HCT116 (cell line): ENCODE data around the gene LIX1. TPM values are rescaled to one million over a fixed set of nuclear protein-coding genes. Genes with fewer than 3 reads are reported as not detected.

Experiments used
- ATAC-seq: fragments of 200-7000 bp; cut with Tn5 transposase; 2 replicates; pipeline ENCODE4 v1.9.1; 2020; ENCODE audit warnings: mild to moderate bottlenecking, moderate library complexity
- BruUV-seq: library from RNA; stranded (reverse); fragments of 400-500 nt; replicated peaks from 2 replicates; lab custom pipeline; 2021; lab: Mats Ljungman, UMichigan
- CTCF ChIA-PET: fragments of 300-600 bp; sonication (Branson Sonifier 250); formaldehyde crosslinking; loops from one replicate; lab custom pipeline; 2021; ENCODE audit warnings: antibody characterized with exemption; lab: Charles Lee
- POLR2A ChIA-PET: fragments of 300-600, 350-600 bp; sonication (Branson Sonifier 250); formaldehyde crosslinking; loops from one replicate; lab custom pipeline; 2021; ENCODE audit warnings: antibody characterized with exemption; lab: Charles Lee
- RAD21 ChIA-PET, 2 experiments: fragments of 300-600 bp; sonication (Branson Sonifier 250); formaldehyde crosslinking; loops; one replicate each; lab custom pipeline; 2023; ENCODE audit warnings: low total read pairs in 2 of 2; ENCODE audit not compliant: uncharacterized antibody in 2 of 2, unreplicated experiment in 2 of 2, low non-redundant PET in 1 of 2; lab: Charles Lee
- DNase-seq: peaks from one replicate; pipeline ENCODE4 v3.0.0-alpha.2; 2010; ENCODE audit warnings: low read depth, low spot score
- H2AFZ ChIP-seq: fragments of 200-600 bp; shearing (Covaris generic), sonication (generic); 2 replicates; pipeline ENCODE4 v1.6.1; 2017; ENCODE audit warnings: low read depth, mixed run types, mixed read lengths, antibody characterized with exemption, low read length; ENCODE audit not compliant: poor library complexity, severe bottlenecking
- H3K27ac ChIP-seq: 2 replicates; pipeline ENCODE4 v1.5.1; 2012; ENCODE audit warnings: low read depth, low read length
- H3K27me3 ChIP-seq: fragments of 200-600 bp; sonication (generic); 2 replicates; pipeline ENCODE4 v1.6.1; 2016; ENCODE audit warnings: mixed run types, low read length, mixed read lengths; ENCODE audit not compliant: insufficient read depth
- H3K36me3 ChIP-seq, 2 experiments: fragments of 200-500 bp in 1 of 2; fragments of 200-600 bp in 1 of 2; sonication (Bioruptor generic) in 1 of 2; sonication (generic) in 1 of 2; 2 replicates each; pipeline versions ENCODE4 v1.5.1 to v1.6.1; 2014 to 2016; ENCODE audit warnings: low read length in 2 of 2, inconsistent platforms in 1 of 2, mixed read lengths in 1 of 2, mixed run types in 1 of 2; ENCODE audit not compliant: insufficient read depth in 2 of 2, control insufficient read depth in 1 of 2
- H3K4me1 ChIP-seq, 2 experiments: fragments of 200-600 bp in 1 of 2; sonication (generic) in 1 of 2; 2 replicates each; pipeline versions ENCODE4 v1.5.1 to v1.6.1; 2012 to 2017; ENCODE audit warnings: low read length in 2 of 2, inconsistent platforms in 1 of 2, mild to moderate bottlenecking in 1 of 2, mixed read lengths in 1 of 2, mixed run types in 1 of 2, moderate library complexity in 1 of 2; ENCODE audit not compliant: insufficient read depth in 2 of 2, control insufficient read depth in 1 of 2
- H3K4me2 ChIP-seq: fragments of 200-600 bp; sonication (generic); 2 replicates; pipeline ENCODE4 v1.6.1; 2017; ENCODE audit warnings: mixed run types, low read length, mixed read lengths
- H3K4me3 ChIP-seq, 2 experiments: fragments of 200-600 bp in 1 of 2; sonication (generic) in 1 of 2; replicated peaks in 1 of 2; 2 replicates each; pipeline ENCODE4 v1.5.1; 2011 to 2016; ENCODE audit warnings: low read length in 2 of 2, control low read depth in 1 of 2, low read depth in 1 of 2, mild to moderate bottlenecking in 1 of 2, mixed read lengths in 1 of 2, mixed run types in 1 of 2
- H3K79me2 ChIP-seq: fragments of 200-600 bp; sonication (generic); 2 replicates; pipeline ENCODE4 v1.6.1; 2017; ENCODE audit warnings: mild to moderate bottlenecking, mixed run types, low read length, moderate library complexity, mixed read lengths; ENCODE audit not compliant: insufficient read depth
- H3K9ac ChIP-seq: fragments of 200-600 bp; sonication (generic); 2 replicates; pipeline ENCODE4 v1.6.1; 2016; ENCODE audit warnings: low read length, mixed read lengths
- H3K9me2 ChIP-seq: fragments of 200-600 bp; sonication (generic), shearing (Covaris generic); 2 replicates; pipeline ENCODE4 v1.6.1; 2017; ENCODE audit warnings: mixed run types, mild to moderate bottlenecking, moderate library complexity; ENCODE audit not compliant: insufficient read depth
- H3K9me3 ChIP-seq, 2 experiments: fragments of 200-500 bp in 1 of 2; fragments of 200-600 bp in 1 of 2; sonication (Bioruptor generic) in 1 of 2; sonication (generic) in 1 of 2; 2 replicates each; pipeline ENCODE4 v1.6.1; 2014 to 2017; ENCODE audit warnings: low read length in 2 of 2, mixed read lengths in 2 of 2, inconsistent platforms in 1 of 2, low read depth in 1 of 2, mild to moderate bottlenecking in 1 of 2, mixed run types in 1 of 2, moderate library complexity in 1 of 2; ENCODE audit not compliant: control insufficient read depth in 1 of 2, insufficient read depth in 1 of 2
- H4K20me1 ChIP-seq: fragments of 200-600 bp; sonication (generic), shearing (Covaris generic); 2 replicates; pipeline ENCODE4 v1.6.1; 2017; ENCODE audit warnings: mixed run types, mild to moderate bottlenecking, moderate library complexity; ENCODE audit not compliant: insufficient read depth
- ATF3 ChIP-seq: IDR thresholded peaks from 2 replicates; pipeline ENCODE4 v1.6.1; 2012
- ELF1 ChIP-seq: IDR thresholded peaks from 2 replicates; pipeline ENCODE4 v1.6.1; 2012; ENCODE audit warnings: low read depth, borderline replicate concordance
- FOSL1 ChIP-seq: IDR thresholded peaks from 2 replicates; pipeline ENCODE4 v1.6.1; 2012; ENCODE audit warnings: low read depth
- REST ChIP-seq: IDR thresholded peaks from 2 replicates; pipeline ENCODE4 v1.6.1; 2012; ENCODE audit warnings: low read depth
- TCF7L2 ChIP-seq: IDR thresholded peaks from 2 replicates; pipeline ENCODE4 v1.7.0; 2011; ENCODE audit warnings: borderline replicate concordance, inconsistent platforms; ENCODE audit not compliant: insufficient read depth, insufficient read length; ENCODE audit errors: extremely low read depth
- ZBTB33 ChIP-seq: IDR thresholded peaks from 2 replicates; pipeline ENCODE4 v1.6.1; 2011; ENCODE audit warnings: mild to moderate bottlenecking, low read length, moderate library complexity; ENCODE audit not compliant: insufficient replicate concordance; ENCODE audit errors: extremely low read depth
- ZFX ChIP-seq: fragments of 450-650 bp; IDR thresholded peaks from 2 replicates; pipeline ENCODE4 v1.6.1; 2017
- ZNF274 ChIP-seq: fragments of 200-500 bp; sonication (Bioruptor generic); IDR thresholded peaks from 2 replicates; pipeline ENCODE4 v1.6.1; 2014; ENCODE audit warnings: mild to moderate bottlenecking, low read depth, low read length, inconsistent platforms
- intact Hi-C: fragments of 100-400 bp; cut with micrococcal nuclease; formaldehyde crosslinking; loops from 2 replicates; pipeline ENCODE4 v1.10.0; 2022
- total RNA-seq: library from RNA; stranded (reverse); gene quantifications from one replicate; pipeline ENCODE4 v1.2.1, GENCODE V29; 2021; ENCODE audit not compliant: unreplicated experiment

Gene LIX1
- total RNA-seq, 1 experiment from 2014 or later, result not detected

GRCh38 chr5:97076098-97076497, 66.3 kb downstream of the LIX1 start:
- TF ChIP-seq ATF3 (no peak), ZBTB33 (no peak), ELF1 (no peak), ZFX (no peak), REST (no peak), TCF7L2 (no peak), ZNF274 (no peak), FOSL1 (no peak)
- RAD21 ChIA-PET, result no interaction called here
- Histone ChIP-seq H3K4me1 (no peaks in the 10 kb centered on the region), H3K27ac (no peak overlapping the region), H3K9me3 (no peaks in the 10 kb centered on the region), H3K4me2 (no peak overlapping the region), H3K79me2 (no peaks in the 10 kb centered on the region), H3K9me2 (no peaks in the 10 kb centered on the region), H2AFZ (no peak overlapping the region), H3K4me3 (no peak overlapping the region), H3K27me3 (no peaks in the 10 kb centered on the region), H4K20me1 (no peaks in the 10 kb centered on the region), H3K9ac (no peak overlapping the region), H3K36me3 (no peaks in the 10 kb centered on the region)
- CTCF ChIA-PET, result no interaction called here
- POLR2A ChIA-PET, result no interaction called here
- BruUV-seq, result no TSS peak
- intact Hi-C loops, result no loop called here
- ATAC-seq (no peak), DNase-seq (no peak)
